AG09319 (cell line): ENCODE measurements around the gene RAB4B.
"Not testable (repeated sequence)": the region's sequence is repeated elsewhere in the genome, so short reads cannot be mapped to it uniquely, and the experiment has no call there.

Experiments used
- DNase-seq: peaks from one replicate; pipeline ENCODE4 v3.0.0-alpha.2; 2010; ENCODE audit warnings: low read depth; ENCODE audit errors: extremely low read depth
- CTCF ChIP-seq: IDR thresholded peaks from 2 replicates; pipeline ENCODE4 v1.5.1; 2011; ENCODE audit warnings: low read depth, mild to moderate bottlenecking, inconsistent platforms, low read length, moderate library complexity

Gene RAB4B

GRCh38 chr19:40763526-40763925 is 14.5 kb upstream of the RAB4B start:
- DNase-seq = no peak
- TF ChIP-seq CTCF = no peak

GRCh38 chr19:40763963-40764362 is 14.1 kb upstream of the RAB4B start:
- no peak for DNase-seq
- no peak for TF ChIP-seq CTCF

GRCh38 chr19:40766385-40766784 is 11.7 kb upstream of the RAB4B start:
- DNase-seq = not testable (repeated sequence)

GRCh38 chr19:40768869-40769268 is 9.2 kb upstream of the RAB4B start:
- no peak for DNase-seq
- no peak for TF ChIP-seq CTCF

GRCh38 chr19:40771101-40771862 is 6.8 kb upstream of the RAB4B start:
- DNase-seq = not testable (repeated sequence)

- DNase-seq = no peak
- TF ChIP-seq CTCF = no peak
These were observed 3.0 kb upstream of the RAB4B start, which contains the start of gene MIA for GRCh38 chr19:40774916-40775631. Gene MIA (plus strand): TSS chr19:40775521. CDS start chr19:40775543, 22 bp downstream.

- no peak for DNase-seq
- no peak for TF ChIP-seq CTCF
These were observed 2.4 kb upstream of the RAB4B start for GRCh38 chr19:40775632-40776022.

GRCh38 chr19:40776364-40776763 is 1.7 kb upstream of the RAB4B start:
- TF ChIP-seq CTCF = no peak

More at GRCh38 chr19:40776364-40776763, 1.7 kb upstream of the RAB4B start:
- no peak for DNase-seq
